Stimulated activated CD4-positive, alpha-beta T cell treated with anti-CD3 and anti-CD28 coated beads, Interleukin-12 subunit alpha, Interleukin-12 subunit beta, amount 100 ng/mL, for 4 hours (primary cell): ENCODE measurements around the gene ITGA7.
A peak's percentile ranks its signal among the peaks of the same experiment; 100 is the strongest.

Experiments
- DNase-seq: peaks from one replicate; pipeline ENCODE4 v3.0.0-alpha.2; 2020

ITGA7 gene

GRCh38 chr12:55734595-55734994 is 26.9 kb upstream of the ITGA7 start:
- DNase-seq, result no peak

- no peak for DNase-seq
Observed at GRCh38 chr12:55733858-55734257, 26.2 kb upstream of the ITGA7 start.

GRCh38 chr12:55733021-55733555 is 25.4 kb upstream of the ITGA7 start:
- no peak for DNase-seq

GRCh38 chr12:55732288-55732687 is 24.6 kb upstream of the ITGA7 start:
- DNase-seq, result no peak

GRCh38 chr12:55729819-55730818 is 22.4 kb upstream of the ITGA7 start:
- DNase-seq, result no peak

- peak; percentile 73 for DNase-seq
Observed at GRCh38 chr12:55728939-55729818, 21.5 kb upstream of the ITGA7 start, which contains the start of gene CD63. TSS of gene CD63 (minus strand) at chr12:55729009. CDS start at chr12:55728341, 668 bp downstream.

- DNase-seq, result peak; percentile 30
Observed at GRCh38 chr12:55728186-55728938, 20.7 kb upstream of the ITGA7 start.

GRCh38 chr12:55727643-55728185 is 20.0 kb upstream of the ITGA7 start:
- DNase-seq, result no peak

GRCh38 chr12:55726971-55727370 is 19.3 kb upstream of the ITGA7 start:
- DNase-seq, result no peak

GRCh38 chr12:55725556-55725955 is 17.9 kb upstream of the ITGA7 start:
- no peak for DNase-seq

- DNase-seq, result no peak
Observed at GRCh38 chr12:55724940-55725309, 17.2 kb upstream of the ITGA7 start.

- DNase-seq, result peak; percentile 54
Observed at GRCh38 chr12:55724226-55724939, 16.7 kb upstream of the ITGA7 start.

GRCh38 chr12:55723516-55724225 is 16.0 kb upstream of the ITGA7 start:
- no peak for DNase-seq

- DNase-seq, result no peak
Observed at GRCh38 chr12:55722948-55723347, 15.2 kb upstream of the ITGA7 start.

- no peak for DNase-seq
Observed at GRCh38 chr12:55721601-55722213, 14.0 kb upstream of the ITGA7 start.

GRCh38 chr12:55720894-55721444 is 13.3 kb upstream of the ITGA7 start:
- DNase-seq, result no peak

- DNase-seq, result no peak
Observed at GRCh38 chr12:55720071-55720564, 12.4 kb upstream of the ITGA7 start, which contains the start of gene RDH5. TSS of gene RDH5 (plus strand) at chr12:55720393. CDS start at chr12:55721185, 792 bp downstream.

- DNase-seq, result no peak
Observed at GRCh38 chr12:55719371-55719770, 11.7 kb upstream of the ITGA7 start.

- DNase-seq, result no peak
Observed at GRCh38 chr12:55718624-55719275, 11.0 kb upstream of the ITGA7 start.
